Mucosa of stomach (tissue), 1 donor: ENCODE measurements around the gene FIBP.

Experiments
- H3K27me3 ChIP-seq: one replicate; pipeline ENCODE4 v1.7.0; 2013; ENCODE audit warnings: mild to moderate bottlenecking, low read length; ENCODE audit not compliant: control insufficient read depth, insufficient read depth
- H3K36me3 ChIP-seq: one replicate; pipeline ENCODE4 v1.7.0; 2013; ENCODE audit warnings: low read length; ENCODE audit not compliant: control insufficient read depth, insufficient read depth
- H3K4me1 ChIP-seq: one replicate; pipeline ENCODE4 v1.7.0; 2013; ENCODE audit warnings: mild to moderate bottlenecking, low read length; ENCODE audit not compliant: control insufficient read depth, insufficient read depth
- H3K4me3 ChIP-seq: one replicate; pipeline ENCODE4 v1.7.0; 2013; ENCODE audit warnings: low read length
- H3K9ac ChIP-seq: one replicate; pipeline ENCODE4 v1.7.0; 2013; ENCODE audit warnings: mild to moderate bottlenecking, low read length, moderate library complexity
- H3K9me3 ChIP-seq: one replicate; pipeline ENCODE4 v1.7.0; 2013; ENCODE audit warnings: mild to moderate bottlenecking, low read length, moderate library complexity; ENCODE audit not compliant: control insufficient read depth
- donor health status: Pancreatic carcinoma.

FIBP gene

GRCh38 chr11:65919573-65920371 lies 31.5 kb upstream of the FIBP start:
- Histone ChIP-seq H3K27me3 (no peaks in the 10 kb centered on the region), H3K36me3 (peaks cover 4% of the 10 kb centered on the region), H3K4me3 (peak overlapping the region; percentile 31), H3K4me1 (peaks cover 42% of the 10 kb centered on the region), H3K9ac (peak overlapping the region; percentile 60), H3K9me3 (no peaks in the 10 kb centered on the region)

GRCh38 chr11:65919141-65919572 lies 30.9 kb upstream of the FIBP start, which contains the start of gene DRAP1:
TSS of gene DRAP1 (plus strand) at chr11:65919426. CDS start at chr11:65919502, 76 bp downstream.
- no peaks in the 10 kb centered on the region for H3K27me3 ChIP-seq
- H3K9ac ChIP-seq = peak within 1 kb of the TSS; percentile 98
- peaks cover 42% of the 10 kb centered on the region for H3K4me1 ChIP-seq
- peaks cover 4% of the 10 kb centered on the region for H3K36me3 ChIP-seq
- peak within 1 kb of the TSS; percentile 97 for H3K4me3 ChIP-seq
- H3K9me3 ChIP-seq = no peaks in the 10 kb centered on the region

- H3K4me1 ChIP-seq = peaks cover 42% of the 10 kb centered on the region
- peak within 1 kb of the TSS; percentile 98 for H3K9ac ChIP-seq
- H3K9me3 ChIP-seq = no peaks in the 10 kb centered on the region
- H3K27me3 ChIP-seq = no peaks in the 10 kb centered on the region
- peak within 1 kb of the TSS; percentile 97 for H3K4me3 ChIP-seq
- peaks cover 4% of the 10 kb centered on the region for H3K36me3 ChIP-seq
These were observed 30.2 kb upstream of the FIBP start, which contains the start of gene C11orf68 for GRCh38 chr11:65918211-65919140. TSS of gene C11orf68 (minus strand) at chr11:65919062. CDS start at chr11:65919031, 31 bp downstream.

GRCh38 chr11:65917434-65918210 lies 29.4 kb upstream of the FIBP start:
- H3K9ac ChIP-seq = peak overlapping the region; percentile 98
- H3K4me3 ChIP-seq = peak overlapping the region; percentile 97
- H3K9me3 ChIP-seq = no peaks in the 10 kb centered on the region
- peaks cover under 1% of the 10 kb centered on the region for H3K36me3 ChIP-seq
- peaks cover 45% of the 10 kb centered on the region for H3K4me1 ChIP-seq
- H3K27me3 ChIP-seq = no peaks in the 10 kb centered on the region

GRCh38 chr11:65917077-65917433 lies 28.8 kb upstream of the FIBP start:
- Histone ChIP-seq H3K36me3 (no peaks in the 10 kb centered on the region), H3K4me3 (no peak overlapping the region), H3K4me1 (peaks cover 51% of the 10 kb centered on the region), H3K9me3 (no peaks in the 10 kb centered on the region), H3K27me3 (no peaks in the 10 kb centered on the region), H3K9ac (no peak overlapping the region)

GRCh38 chr11:65916391-65916790 lies 28.1 kb upstream of the FIBP start:
- Histone ChIP-seq H3K9ac (no peak overlapping the region), H3K4me1 (peaks cover 57% of the 10 kb centered on the region), H3K9me3 (no peaks in the 10 kb centered on the region), H3K27me3 (no peaks in the 10 kb centered on the region), H3K36me3 (no peaks in the 10 kb centered on the region), H3K4me3 (no peak overlapping the region)

- Histone ChIP-seq H3K4me1 (peaks cover 57% of the 10 kb centered on the region), H3K4me3 (no peak overlapping the region)
These were observed 27.6 kb upstream of the FIBP start for GRCh38 chr11:65915821-65916251.

GRCh38 chr11:65915101-65915820 lies 27.0 kb upstream of the FIBP start:
- no peaks in the 10 kb centered on the region for H3K9me3 ChIP-seq
- H3K4me3 ChIP-seq = no peak overlapping the region
- peaks cover 51% of the 10 kb centered on the region for H3K4me1 ChIP-seq
- H3K36me3 ChIP-seq = no peaks in the 10 kb centered on the region
- no peaks in the 10 kb centered on the region for H3K27me3 ChIP-seq
- H3K9ac ChIP-seq = no peak overlapping the region

More at GRCh38 chr11:65915821-65916251, 27.6 kb upstream of the FIBP start:
- no peaks in the 10 kb centered on the region for H3K9me3 ChIP-seq
- no peaks in the 10 kb centered on the region for H3K27me3 ChIP-seq
- no peak overlapping the region for H3K9ac ChIP-seq
- no peaks in the 10 kb centered on the region for H3K36me3 ChIP-seq

GRCh38 chr11:65912845-65913244 lies 24.6 kb upstream of the FIBP start:
- Histone ChIP-seq H3K9ac (no peak overlapping the region), H3K36me3 (no peaks in the 10 kb centered on the region), H3K4me1 (peaks cover 43% of the 10 kb centered on the region), H3K27me3 (peaks cover 3% of the 10 kb centered on the region), H3K4me3 (no peak overlapping the region), H3K9me3 (no peaks in the 10 kb centered on the region)

- H3K27me3 ChIP-seq = peaks cover 3% of the 10 kb centered on the region
- H3K36me3 ChIP-seq = no peaks in the 10 kb centered on the region
- H3K9ac ChIP-seq = peak overlapping the region; percentile 41
- no peaks in the 10 kb centered on the region for H3K9me3 ChIP-seq
- H3K4me3 ChIP-seq = no peak overlapping the region
- H3K4me1 ChIP-seq = peaks cover 34% of the 10 kb centered on the region
These were observed 23.7 kb upstream of the FIBP start for GRCh38 chr11:65911682-65912568.
